GM18861 (cell line): ENCODE measurements around the gene MTRR.

ENCODE experiments used
- ATAC-seq: cut with Tn5 transposase; IDR thresholded peaks from one replicate; pipeline ENCODE4 v1.9.1; 2021; ENCODE audit not compliant: unreplicated experiment

Gene MTRR

GRCh38 chr5:7856855-7857254, 12.1 kb upstream of the MTRR start:
- ATAC-seq: no peak

- ATAC-seq: no peak
These were observed 11.6 kb upstream of the MTRR start for GRCh38 chr5:7857361-7857760.

GRCh38 chr5:7857926-7858632, 10.9 kb upstream of the MTRR start:
- no peak for ATAC-seq

GRCh38 chr5:7866196-7866595, 2.8 kb upstream of the MTRR start:
- ATAC-seq: no peak

GRCh38 chr5:7867260-7867659, 1.7 kb upstream of the MTRR start:
- ATAC-seq: no peak

- ATAC-seq: no peak
These were observed 548 bp upstream of the MTRR start for GRCh38 chr5:7868427-7868772.

- ATAC-seq: no peak
These were observed 657 bp downstream of the MTRR start for GRCh38 chr5:7869474-7870136.

- ATAC-seq: no peak
These were observed 2.7 kb downstream of the MTRR start for GRCh38 chr5:7871653-7872052.

- no peak for ATAC-seq
These were observed 3.7 kb downstream of the MTRR start for GRCh38 chr5:7872517-7873130.

- no peak for ATAC-seq
These were observed 4.3 kb downstream of the MTRR start for GRCh38 chr5:7873216-7873615.

- no peak for ATAC-seq
These were observed 5.7 kb downstream of the MTRR start for GRCh38 chr5:7874639-7875038.

- ATAC-seq: no peak
These were observed 6.2 kb downstream of the MTRR start for GRCh38 chr5:7875151-7875550.

GRCh38 chr5:7876867-7877266, 7.9 kb downstream of the MTRR start:
- peak; percentile 31 for ATAC-seq

- no peak for ATAC-seq
These were observed 8.9 kb downstream of the MTRR start for GRCh38 chr5:7877851-7878250.

- peak; percentile 99 for ATAC-seq
These were observed 9.5 kb downstream of the MTRR start for GRCh38 chr5:7878381-7878873.

GRCh38 chr5:7881091-7881490, 12.1 kb downstream of the MTRR start:
- no peak for ATAC-seq

GRCh38 chr5:7881816-7882215, 12.9 kb downstream of the MTRR start:
- no peak for ATAC-seq

GRCh38 chr5:7882926-7883325, 14.0 kb downstream of the MTRR start:
- ATAC-seq: no peak

- no peak for ATAC-seq
These were observed 15.7 kb downstream of the MTRR start for GRCh38 chr5:7884491-7885267.

- ATAC-seq: no peak
These were observed 18.0 kb downstream of the MTRR start for GRCh38 chr5:7886849-7887475.

GRCh38 chr5:7888901-7889300, 20.0 kb downstream of the MTRR start:
- no peak for ATAC-seq
